Skin epidermis (tissue), 12 donors: ENCODE results near the gene KCNK4.

Experiments used
- H3K27ac ChIP-seq, 21 experiments: fragments of 200-600 bp; sonication (generic) in 11 of 21; one replicate each; pipeline ENCODE4 v1.5.0; 2020; ENCODE audit warnings: mild to moderate bottlenecking in 3 of 21, inconsistent platforms in 2 of 21, moderate library complexity in 2 of 21
- H3K4me3 ChIP-seq, 7 experiments: fragments of 200-600 bp; sonication (generic) in 2 of 7; one replicate each; pipeline ENCODE4 v1.5.0; 2020; ENCODE audit warnings: inconsistent platforms in 2 of 7, mild to moderate bottlenecking in 2 of 7, moderate library complexity in 1 of 7

KCNK4 gene

DNA sequence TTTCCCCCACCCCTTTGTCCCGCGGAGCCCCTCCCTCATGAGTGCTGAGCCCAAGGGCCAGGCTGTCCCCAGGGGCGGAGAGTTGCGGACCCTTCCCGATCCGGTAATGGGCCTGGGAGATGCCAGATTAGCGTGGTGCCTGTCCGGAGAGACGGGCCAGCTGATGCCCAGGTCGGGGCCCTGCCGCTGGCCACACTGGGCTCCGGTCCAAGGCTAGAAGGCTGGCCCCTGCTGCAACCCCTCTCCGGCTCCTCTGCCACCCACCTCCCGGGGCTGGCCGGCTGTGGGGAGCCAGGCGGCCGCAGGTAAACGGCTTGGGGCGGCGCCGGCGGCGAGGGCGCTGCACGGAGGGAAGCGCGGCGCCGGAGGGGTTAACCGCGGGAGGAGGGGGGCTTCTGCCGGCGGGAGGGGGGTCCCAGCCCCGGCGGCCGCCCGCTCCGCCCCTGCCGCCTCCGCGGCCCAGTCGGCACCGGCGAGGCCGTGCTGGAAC, at the start of gene KCNK4:
TSS of gene KCNK4 (plus strand) at position 41 of the 490 bp plus-strand sequence. CDS start 1,717 bp downstream, outside the sequence.
- Histone ChIP-seq H3K4me3 (peak within 1 kb of the TSS; percentile 11 to 45 (median 25)), H3K27ac (peak within 1 kb of the TSS in 4 of 21 experiments; percentile 1 to 52 (median 20))

DNA sequence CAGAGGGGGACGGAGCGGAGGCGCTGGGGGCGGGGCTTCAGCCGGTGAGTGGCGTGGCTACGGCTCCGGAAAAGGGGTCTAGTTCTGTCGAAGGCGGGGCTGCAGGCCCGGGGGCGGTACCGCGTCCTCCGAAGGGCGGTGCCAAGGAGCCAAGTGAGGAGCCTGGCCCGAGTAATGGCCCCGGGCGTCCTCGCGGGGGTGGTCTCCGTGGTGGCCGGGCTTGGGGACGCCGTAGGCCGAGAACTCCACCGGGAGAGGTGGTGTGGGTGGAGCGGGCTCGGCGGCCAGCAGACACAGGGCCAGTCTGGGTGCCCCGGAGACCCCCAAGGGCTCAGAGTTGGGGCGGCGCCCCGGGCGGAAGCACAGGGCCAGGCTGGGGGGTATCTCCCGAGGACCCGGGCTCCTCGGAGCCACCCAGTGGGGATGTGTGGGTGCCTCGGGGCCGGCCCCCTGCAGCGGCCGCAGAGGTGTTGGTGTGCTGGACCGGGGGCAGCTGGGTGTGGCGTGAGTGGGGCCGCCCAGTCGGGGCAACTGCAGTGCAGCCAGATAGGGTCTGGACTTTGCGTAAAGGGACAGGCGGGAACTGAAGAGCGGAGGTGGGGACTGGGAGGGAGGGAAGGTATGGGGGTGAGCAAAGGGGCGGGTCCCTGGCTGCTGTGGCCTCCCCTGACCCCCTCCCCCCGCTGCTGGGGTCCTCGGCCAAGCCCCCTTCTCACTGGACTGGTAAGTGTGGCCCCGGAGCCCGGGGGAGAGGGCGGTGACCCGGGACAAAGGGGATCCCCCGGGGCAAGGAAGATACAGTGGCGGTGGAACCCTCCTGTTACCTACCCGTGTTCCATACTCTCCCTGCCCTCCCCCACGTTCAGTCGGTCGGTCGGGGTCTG, 49.4 kb upstream of the KCNK4 start:
- Histone ChIP-seq H3K4me3 (peak overlapping the region; percentile 65 to 100 (median 83)), H3K27ac (peak overlapping the region; percentile 78 to 99 (median 98))

DNA sequence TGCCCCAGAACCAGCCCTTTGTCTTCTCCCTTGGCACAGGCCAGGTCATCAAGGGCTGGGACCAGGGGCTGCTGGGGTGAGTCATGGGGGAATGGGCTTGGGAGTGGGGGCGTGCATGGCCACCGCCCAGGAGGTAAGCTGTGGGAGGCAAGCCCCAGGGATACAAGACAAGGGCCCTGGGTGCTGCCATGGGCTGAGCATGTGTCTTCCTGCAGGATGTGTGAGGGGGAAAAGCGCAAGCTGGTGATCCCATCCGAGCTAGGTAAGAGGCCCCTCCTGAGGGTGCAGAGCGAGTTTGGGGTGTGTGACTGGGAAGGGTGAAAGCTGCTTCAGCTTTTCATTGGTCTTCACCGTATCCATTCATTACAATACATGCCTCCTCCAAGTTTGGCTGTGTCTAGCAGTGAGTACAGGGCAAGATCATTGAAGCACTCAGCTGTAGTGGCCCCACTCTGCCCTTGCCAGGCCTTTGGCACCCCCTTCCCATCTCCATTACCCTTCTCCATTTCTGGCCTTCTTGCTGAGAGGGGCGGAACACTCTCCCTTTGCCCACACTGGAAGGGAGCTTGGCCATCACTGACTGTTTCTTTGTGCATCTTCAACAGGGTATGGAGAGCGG, 47.8 kb upstream of the KCNK4 start:
- H3K4me3 ChIP-seq = no peak overlapping the region
- H3K27ac ChIP-seq = peak overlapping the region in 17 of 21 experiments; percentile 12 to 99 (median 97)

DNA sequence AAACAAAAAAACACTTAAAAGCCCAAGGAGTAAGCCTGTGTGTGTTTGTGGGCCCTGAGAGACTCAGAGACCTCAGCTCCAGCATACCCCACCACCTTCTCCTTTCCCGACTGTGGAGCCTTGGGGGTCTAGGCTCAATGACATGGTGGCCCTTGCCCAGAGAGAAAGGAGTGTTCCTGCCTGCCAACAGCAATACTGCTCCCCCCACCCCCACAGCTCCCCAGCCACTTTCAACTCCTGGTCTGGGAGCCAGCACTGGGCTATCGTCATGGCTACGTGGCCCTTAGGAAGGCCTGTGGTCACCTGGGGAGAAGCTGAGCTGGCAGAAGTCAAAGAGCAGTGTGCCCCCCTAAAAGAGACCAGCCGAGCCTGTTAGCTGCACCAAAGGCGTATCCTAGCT, 47.0 kb upstream of the KCNK4 start:
- peak overlapping the region in 11 of 21 experiments; percentile 12 to 97 (median 93) for H3K27ac ChIP-seq

DNA sequence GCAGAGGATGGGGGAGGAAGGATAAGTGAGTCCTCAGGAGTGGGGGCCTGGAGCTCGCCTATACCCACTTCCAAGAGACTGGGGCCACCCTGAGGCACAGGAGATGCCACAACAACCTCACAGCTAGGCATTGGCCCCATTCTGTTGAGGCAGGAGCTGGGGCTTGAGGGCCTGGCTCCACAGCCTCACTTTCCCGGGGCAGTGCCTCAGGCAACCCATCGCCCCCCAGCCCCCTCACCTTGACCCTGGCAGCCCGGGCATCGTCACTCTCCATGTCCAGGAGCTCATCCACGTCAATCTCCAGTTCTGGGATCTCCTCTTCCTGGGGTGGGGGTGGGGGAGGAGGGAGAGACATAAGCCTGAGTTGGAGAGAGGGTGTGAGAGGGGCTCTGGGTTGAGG, 46.1 kb upstream of the KCNK4 start:
- Histone ChIP-seq H3K4me3 (peak overlapping the region; percentile 55 to 80 (median 69)), H3K27ac (peak overlapping the region; percentile 84 to 98 (median 92))

More for the DNA sequence above, 47.0 kb upstream of the KCNK4 start:
- H3K4me3 ChIP-seq = no peak overlapping the region

DNA sequence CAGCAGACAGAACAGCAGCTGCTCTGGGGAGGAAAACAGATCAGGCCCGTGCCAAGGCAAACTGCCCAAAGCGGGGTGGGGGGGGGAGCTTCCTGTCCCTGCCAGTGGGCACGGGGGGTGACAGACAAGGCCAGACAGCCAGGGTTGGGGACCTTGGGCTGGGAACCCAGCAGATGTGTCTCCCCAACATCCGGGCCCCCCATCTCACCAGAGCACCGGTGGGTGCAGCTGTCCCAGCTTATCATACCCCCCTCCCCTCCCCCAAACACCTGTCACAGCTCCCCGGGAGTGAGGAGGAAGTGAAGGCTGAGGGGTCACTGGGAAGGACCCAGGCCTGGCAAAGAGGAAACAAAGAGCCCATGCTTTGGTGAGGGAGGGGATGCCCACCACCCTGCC, 45.7 kb upstream of the KCNK4 start:
- H3K27ac ChIP-seq = peak overlapping the region; percentile 84 to 98 (median 92)

DNA sequence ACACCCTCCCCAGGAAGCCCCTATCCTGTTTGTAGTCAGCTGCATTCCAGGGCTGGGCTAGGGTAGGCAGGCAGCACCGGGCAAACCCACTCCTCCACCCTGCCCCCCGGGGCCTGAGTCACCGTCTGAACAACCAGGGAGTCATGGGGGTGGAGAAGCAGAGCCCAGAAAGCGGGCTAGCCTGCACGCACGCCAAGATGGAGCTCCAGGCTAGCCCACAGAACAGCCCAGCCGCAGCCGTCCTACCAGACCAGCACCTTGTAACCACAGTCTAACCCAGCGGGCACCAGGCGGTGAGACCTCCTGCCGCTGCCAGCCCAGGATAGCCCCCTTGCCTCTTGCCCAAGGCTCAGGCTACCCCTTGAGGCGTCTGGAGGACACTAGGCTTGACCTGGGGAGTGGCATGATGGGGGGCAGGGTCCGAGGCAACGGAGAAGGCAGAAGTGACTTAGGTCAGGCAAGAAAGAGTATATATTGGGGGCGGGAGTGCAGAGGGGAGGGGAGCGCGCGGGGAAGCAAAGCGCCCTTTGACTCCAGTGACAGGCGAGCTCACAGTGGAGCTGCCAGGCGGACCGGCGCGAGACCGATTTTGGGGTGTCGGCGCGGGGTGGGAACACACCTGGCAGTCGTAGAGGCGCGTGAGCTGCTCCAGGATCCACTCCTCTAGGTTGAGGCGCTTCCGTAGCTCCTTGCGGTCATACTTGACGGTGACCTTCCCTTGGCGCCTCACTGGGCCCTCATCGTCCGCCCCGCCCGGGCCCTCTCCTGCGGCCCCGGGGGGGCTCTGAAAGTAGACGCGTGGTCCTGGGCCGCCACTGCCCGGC, 45.1 kb upstream of the KCNK4 start:
- Histone ChIP-seq H3K4me3 (peak overlapping the region; percentile 55 to 80 (median 69)), H3K27ac (peak overlapping the region; percentile 84 to 98 (median 92))

More for the DNA sequence above, 45.7 kb upstream of the KCNK4 start:
- peak overlapping the region; percentile 55 to 80 (median 69) for H3K4me3 ChIP-seq

DNA sequence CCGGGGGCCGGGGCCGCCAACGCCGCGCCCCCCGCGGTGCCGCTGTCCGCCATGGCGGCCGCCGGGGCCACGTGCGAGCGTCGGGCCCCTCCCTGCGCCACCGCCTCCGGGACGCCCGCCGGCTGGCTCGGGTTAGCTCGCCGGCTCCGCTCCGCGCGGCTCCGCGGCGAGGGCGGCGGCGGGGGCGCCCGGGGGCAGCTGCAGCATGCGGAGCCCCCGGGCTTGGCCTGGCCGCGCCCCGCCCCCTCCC, 44.6 kb upstream of the KCNK4 start:
- Histone ChIP-seq H3K27ac (peak overlapping the region; percentile 84 to 98 (median 92)), H3K4me3 (peak overlapping the region; percentile 55 to 80 (median 69))

DNA sequence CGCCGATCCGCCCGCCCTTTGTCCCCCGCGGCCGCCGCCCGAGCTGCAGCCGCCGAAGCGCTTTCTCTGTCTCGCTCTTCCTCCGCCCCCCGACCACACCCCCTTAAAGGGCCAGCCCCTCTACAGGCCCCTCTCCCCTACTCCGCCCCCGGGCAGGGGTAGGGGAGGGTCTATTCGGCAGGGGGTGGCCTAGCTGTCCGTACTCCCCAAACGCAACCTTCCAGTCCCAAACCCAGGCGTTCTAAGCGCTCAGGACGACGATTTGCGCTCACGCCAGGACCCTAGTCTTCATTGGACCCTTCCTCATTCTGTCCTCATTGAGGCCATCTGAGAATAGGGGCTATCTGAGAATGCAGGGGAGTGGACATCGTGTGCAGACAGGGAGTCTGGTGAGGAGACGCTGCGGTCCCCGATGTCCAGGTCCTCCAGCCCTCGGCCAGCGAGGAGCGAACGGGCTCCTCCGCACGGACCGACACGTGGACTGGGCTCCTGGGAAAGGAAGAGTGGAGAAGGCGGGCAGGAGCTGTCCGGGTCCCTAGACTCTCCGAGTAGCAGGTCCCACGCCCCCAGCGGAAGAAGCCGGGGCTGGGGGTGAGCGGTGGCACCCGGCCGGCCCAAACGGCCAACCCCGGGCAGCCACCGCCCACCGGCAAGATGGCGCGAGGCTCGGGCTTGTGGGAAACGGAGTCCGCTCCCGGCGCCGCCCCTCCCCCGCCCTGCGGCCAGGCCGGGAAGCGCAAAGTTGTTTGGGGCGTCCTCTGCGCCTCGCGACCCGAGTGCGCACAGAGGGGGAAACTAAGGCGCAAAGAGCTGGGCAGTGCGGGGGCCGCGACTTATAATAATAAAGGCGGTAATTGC, 44.0 kb upstream of the KCNK4 start, which contains the start of gene PPP1R14B:
TSS of gene PPP1R14B (minus strand) at position 73 of the 858 bp plus-strand sequence. CDS start 270 bp downstream, outside the sequence.
- peak within 1 kb of the TSS; percentile 84 to 98 (median 92) for H3K27ac ChIP-seq
- H3K4me3 ChIP-seq = peak within 1 kb of the TSS; percentile 55 to 80 (median 69)

DNA sequence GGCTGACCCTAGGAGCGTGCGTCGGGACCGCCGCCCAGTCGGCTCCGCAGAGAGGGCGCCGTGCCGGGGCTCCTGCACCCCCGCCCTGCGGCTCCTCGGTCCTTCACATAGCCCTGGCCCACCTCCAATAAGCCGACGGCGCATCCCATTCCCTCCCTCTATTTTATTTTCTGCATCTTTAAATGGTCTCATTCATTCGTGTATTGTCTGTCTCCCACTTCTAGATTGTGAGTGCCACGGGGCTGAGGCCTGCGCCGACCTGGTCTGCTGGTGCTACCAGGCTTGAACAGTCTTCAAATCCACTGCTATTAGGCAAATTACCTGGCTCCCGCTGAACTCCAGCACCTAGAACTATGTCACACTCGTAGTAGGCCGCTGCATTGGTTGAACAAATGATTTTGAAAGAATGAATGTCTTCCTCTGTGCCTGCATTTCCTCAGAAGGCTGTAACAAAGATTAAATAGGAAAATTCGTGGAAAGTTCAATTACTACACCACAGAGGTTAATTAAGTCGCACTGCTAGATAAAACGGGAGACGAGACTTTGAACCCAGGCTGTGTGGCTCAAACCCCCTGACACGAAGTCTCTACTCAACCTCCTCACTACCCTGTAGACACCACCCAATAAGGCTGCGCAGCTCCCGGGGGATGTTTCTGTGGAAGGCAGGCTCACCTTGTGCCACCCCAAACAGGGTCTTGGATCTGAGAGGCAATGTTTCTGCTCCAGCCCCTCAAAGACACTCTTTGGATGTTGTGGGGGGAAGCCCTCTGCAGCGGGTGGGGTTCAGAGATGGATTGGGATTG, 43.2 kb upstream of the KCNK4 start:
- Histone ChIP-seq H3K27ac (peak overlapping the region in 19 of 21 experiments; percentile 66 to 97 (median 87)), H3K4me3 (peak overlapping the region; percentile 43 to 80 (median 69))

DNA sequence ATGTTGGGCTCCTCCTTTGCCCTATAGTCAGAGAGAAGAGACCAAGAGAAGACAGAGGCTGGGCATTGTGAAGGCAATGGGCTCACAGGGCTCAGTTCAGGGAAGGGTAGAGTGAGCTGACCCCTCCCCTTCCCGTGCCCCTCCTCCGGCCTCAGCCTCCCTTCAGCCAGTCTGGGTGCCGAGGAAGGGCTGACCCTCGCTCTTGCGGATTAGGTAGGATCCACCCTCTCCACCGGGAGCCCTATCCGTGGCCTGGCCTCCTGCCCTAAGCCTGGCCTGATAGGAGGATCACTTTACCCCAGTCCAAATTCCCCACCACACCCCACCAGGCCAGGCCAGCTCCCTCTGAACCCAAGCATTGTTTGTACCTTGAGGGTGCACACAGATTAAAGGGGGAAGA, 42.5 kb upstream of the KCNK4 start:
- no peak overlapping the region for H3K27ac ChIP-seq
- H3K4me3 ChIP-seq = no peak overlapping the region

DNA sequence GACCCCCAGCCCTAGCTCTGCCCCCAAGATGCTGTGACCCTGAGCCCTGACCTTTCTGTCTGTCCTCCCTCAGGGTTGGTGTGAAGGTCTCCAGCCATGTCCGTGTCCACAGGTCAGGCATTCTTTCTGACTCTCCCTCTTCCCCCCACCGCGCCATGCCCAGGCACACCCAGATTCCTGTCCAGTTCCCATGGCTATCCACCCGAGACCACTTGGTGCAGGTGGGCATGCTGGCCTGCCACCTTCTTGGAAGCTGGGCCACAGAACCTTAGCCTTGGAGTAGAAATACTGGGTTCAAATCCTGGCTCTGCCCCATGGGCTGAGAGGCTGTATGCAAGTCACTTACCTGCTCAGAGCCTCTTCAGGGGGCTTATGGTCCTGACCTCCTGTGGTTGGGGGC, 42.1 kb upstream of the KCNK4 start:
- H3K27ac ChIP-seq = no peak overlapping the region
- H3K4me3 ChIP-seq = no peak overlapping the region

DNA sequence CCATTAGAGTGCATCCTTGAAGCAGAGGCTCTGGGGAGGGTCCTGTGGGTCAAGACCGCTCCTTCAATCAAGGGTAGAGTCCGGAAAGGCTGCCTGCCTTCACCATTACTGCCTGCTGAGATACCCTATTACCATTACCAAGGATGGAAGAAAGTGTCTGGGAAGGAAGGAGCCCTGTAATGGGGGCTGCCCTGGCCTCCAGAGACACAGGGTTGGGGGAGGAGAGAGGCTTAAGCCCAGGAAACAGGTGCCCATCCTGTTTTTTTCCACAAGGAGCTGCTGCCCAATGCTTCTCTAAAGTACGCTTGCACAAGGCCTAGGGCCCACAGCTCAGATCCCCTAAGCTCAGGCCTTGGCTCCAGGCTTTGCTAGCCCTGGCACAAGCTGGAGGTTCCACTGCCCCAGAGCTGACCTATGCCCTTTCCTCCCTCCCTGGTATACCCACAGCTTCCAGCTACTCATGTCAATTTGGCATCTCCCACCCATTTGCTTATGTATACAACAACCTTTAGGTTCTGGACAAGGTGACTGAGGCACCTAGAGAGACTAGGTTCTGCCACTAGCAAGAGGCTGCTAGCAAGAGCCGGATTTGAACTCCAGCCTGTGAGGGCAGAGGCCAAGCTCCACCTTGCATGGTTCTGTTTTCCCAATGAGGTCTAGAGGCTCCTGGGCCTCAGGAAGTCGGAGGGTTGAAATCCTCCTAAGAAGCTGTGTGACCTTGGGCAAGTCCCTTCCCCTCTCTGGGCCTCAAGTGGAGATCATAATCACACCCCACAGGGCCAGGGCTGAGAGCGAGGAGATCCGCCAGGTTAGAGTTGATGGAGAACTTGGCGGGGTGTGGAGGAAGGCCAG, 41.3 kb upstream of the KCNK4 start:
- Histone ChIP-seq H3K4me3 (no peak overlapping the region), H3K27ac (no peak overlapping the region)

DNA sequence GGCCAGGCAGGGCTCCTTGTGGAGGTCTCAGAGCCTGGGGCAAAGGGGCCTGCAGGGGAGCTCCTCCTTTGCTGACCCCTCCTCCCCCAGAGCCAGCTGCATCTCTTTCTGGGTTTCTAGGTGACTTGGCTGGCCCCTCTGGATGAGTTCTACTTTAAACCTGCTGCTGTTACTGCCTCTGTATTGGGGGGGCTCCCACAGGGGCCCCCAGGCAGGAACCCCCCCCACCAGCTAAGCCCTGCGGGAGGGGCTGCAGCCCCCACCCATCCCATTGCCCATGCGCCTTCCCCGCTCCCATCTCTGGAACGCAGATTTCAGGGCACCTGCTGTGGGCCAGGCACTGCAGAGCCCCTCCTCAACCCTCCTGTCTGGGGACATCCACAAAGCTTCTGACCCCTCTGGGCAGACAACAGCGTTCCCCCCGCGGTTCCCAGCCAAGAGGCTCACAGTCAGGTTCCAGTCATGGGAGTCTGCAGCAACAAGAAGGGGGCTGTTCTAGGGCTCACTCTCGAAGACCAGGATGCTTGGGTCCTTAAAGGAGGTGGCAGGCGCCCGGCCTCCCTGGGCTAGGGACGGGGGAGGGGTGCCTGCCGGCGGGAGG, 40.6 kb upstream of the KCNK4 start:
- H3K4me3 ChIP-seq = peak overlapping the region in 6 of 7 experiments; percentile 55 to 91 (median 78)
- H3K27ac ChIP-seq = peak overlapping the region in 10 of 21 experiments; percentile 8 to 85 (median 68)

DNA sequence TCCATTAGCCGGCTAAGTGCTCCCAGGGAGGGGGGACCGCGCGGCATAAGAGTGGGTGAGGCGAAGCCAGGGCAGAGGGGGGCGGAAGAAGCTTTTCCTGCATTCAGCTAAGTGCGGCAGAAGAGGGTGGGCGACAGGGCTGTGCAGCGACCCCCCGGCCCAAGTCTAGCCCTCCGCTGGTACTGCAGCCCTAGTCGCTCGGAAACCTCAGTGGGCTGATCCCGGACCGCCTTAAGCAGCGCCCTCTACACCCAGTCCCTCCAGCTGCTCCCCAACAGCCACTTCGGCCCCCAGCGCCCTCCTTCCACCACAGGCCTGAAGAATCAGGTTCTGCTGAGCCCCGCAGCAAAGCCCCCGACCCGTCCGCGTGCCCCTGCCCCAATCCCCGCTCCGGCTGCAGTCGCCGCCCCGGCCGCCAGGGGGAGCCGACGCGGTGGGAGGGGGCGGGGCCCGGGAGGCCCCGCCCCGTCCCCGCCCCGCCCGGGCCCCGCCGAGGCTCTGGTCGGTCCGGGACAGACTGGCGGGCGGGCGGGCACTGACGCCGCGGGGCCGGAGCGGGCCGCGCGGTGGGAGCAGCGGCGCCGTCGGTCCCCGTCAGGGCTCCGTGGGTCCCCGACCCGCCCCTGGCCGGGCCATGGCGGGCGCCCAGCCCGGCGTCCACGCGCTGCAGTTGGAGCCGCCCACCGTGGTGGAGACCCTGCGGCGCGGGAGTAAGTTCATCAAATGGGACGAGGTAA, 39.9 kb upstream of the KCNK4 start, which contains the start of gene PLCB3:
TSS of gene PLCB3 (plus strand) at position 515 of the 737 bp plus-strand sequence. CDS start at position 635, 120 bp downstream.
- H3K27ac ChIP-seq = peak within 1 kb of the TSS; percentile 11 to 90 (median 80)
- H3K4me3 ChIP-seq = peak within 1 kb of the TSS; percentile 55 to 91 (median 70)

DNA sequence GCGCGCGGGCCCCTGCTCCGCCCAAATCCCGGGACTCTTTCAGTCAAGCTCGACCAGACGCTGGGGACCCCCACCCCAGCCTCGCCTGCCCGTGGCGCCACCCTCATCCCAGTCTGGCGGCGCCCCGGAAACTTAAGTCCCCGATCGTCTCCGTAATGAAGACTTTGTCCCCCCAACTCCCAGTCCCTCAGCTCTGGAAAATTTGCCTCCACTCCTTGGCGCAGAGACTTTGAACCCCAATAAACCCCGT, 39.4 kb upstream of the KCNK4 start:
- H3K4me3 ChIP-seq = peak overlapping the region; percentile 55 to 91 (median 70)
- H3K27ac ChIP-seq = peak overlapping the region; percentile 11 to 90 (median 80)
